Measurements from ENCODE around the gene TBC1D12.
"Not testable (repeated sequence)": the region's sequence is repeated elsewhere in the genome, so short reads cannot be mapped to it uniquely, and the experiment has no call there.

Gene TBC1D12

DNA sequence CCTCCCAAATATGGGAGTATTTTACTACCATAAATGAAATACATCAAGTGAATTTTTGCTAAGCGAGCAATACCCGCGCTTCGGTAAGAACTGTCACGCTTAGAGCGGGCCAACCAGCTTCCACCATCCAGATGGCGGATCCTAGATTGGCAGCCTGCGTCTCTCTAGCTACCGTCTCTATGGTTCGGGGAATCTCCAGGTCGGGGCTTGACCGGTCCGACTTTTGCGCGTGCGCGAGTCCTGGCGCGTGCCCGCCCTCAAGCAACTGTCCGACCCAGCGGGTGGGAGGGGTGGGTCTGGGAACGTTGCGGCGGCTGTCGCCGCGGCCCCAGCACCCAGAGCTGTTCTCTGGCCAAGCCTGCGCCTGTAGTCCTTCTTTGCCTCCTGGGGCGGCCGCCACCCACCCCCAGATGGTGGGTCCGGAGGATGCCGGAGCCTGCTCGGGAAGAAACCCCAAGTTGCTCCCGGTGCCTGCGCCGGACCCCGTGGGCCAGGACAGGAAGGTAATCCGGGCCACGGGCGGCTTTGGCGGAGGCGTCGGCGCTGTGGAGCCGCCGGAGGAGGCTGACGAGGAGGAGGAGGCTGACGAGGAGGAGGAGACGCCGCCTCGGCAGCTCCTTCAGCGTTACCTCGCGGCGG is at the start of gene TBC1D12:
TBC1D12 (plus strand) TSS at position 338 of the 639 bp plus-strand sequence; CDS start at position 411, 73 bp downstream.
- DNase-seq (ENCODE audit: low read depth in 2 of 2), result peak in 1 of 2 donors; percentile 21

DNA sequence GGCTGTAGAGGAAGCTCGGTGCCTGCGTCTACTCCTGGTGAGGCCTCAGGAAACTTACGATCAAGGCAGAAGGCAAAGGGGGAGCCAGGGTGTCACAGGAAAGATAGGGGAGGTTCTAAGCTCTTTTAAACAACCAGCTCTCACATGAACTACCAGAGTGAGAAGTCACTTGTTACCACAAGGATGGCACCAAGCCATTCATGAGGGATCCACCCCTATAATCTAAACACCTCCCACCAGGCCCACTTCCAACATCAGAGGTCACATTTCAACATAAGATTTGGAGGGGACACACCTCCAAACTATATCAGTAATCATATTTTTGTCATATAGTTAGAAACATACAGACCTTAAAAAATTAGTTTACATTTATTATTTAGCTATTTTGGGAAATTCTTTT is 49.0 kb upstream of the TBC1D12 start:
- DNase-seq (ENCODE audit: low read depth in 2 of 2), result no peak

DNA sequence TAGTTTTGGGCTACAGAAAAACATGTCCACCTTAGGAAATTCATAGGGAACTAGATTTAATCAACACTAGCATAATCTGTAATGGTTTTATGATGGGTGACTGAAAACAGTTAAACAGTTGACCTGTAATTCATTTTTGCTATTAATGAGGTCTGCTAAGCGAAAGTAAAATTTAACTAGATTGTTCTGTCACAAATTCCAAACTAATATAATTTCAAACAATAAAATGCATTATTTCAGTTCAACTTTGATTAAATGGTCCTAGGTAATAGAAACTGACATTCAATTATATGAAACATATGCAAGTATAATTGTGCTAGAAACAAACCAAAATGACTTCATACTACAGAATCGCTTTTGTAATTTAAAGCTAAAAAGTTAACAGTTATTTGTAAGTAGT is 46.5 kb upstream of the TBC1D12 start:
- DNase-seq (ENCODE audit: low read depth in 2 of 2), result no peak

DNA sequence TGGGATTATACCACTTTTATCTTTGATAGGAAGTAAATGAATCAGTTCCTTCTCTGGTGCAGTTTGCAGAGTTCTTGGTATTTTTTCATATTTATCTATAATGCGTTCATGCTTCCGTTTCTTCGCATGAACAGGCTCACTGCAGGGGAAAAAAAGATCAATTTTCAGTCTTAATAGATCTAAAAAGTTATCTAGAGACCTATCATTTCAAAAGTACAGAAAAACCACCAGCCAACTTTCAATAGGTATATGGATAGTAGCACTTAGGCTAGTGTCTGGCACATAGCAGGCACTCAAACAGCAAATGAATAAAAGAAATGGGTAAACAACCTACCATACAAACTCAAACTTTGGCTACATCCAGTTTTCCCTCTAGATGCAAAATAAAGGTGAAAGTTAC is 45.1 kb upstream of the TBC1D12 start:
- no peak for DNase-seq (ENCODE audit: low read depth in 2 of 2)

DNA sequence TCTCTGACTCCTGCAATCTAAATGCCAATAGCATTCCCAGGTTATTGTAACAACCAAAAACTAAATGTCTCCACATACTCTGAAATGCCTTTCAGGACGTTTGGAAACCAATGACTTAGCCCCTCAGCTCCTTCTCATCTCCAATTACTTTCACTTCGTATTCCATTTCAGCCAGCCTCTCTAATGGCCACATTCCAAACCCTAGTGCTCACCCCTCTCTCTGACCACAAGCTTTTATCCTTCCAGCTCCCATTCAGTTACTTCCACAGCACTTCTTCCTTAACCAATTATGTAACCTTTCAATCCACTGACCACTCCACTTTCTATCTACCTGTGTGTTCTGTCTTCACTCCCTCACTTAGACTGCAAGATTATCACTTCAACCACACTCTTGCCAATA is 43.9 kb upstream of the TBC1D12 start:
- no peak for DNase-seq (ENCODE audit: low read depth in 2 of 2)

DNA sequence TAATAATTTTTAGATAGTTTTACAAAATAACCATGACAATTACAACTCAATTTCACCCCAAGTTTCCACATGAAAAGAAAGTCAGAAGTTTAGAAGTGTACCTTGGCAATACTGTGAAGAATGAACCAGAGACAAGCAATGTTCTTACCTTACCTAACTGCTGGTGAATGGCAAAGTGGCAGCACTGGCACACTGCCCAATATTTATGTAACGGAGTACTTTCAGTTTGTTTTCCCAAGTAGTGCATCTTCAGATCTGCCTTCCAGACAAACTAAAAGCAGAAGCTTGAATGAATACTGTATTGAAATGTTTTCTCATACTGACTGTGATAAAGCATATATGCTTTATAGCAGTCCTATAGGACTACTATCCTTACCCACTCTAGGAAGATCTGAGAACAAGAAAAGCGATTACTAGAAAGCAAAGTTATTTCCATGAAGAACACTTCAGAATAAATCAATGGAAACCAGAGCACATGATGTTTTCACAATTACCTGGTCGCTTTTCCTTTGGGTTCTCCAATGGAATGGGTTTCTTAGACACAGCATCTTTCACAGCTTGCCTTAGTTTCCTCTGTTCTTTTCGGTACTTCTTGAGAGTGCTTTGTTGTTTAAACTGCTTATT is 41.1 kb upstream of the TBC1D12 start:
- DNase-seq (ENCODE audit: low read depth in 2 of 2), result no peak

DNA sequence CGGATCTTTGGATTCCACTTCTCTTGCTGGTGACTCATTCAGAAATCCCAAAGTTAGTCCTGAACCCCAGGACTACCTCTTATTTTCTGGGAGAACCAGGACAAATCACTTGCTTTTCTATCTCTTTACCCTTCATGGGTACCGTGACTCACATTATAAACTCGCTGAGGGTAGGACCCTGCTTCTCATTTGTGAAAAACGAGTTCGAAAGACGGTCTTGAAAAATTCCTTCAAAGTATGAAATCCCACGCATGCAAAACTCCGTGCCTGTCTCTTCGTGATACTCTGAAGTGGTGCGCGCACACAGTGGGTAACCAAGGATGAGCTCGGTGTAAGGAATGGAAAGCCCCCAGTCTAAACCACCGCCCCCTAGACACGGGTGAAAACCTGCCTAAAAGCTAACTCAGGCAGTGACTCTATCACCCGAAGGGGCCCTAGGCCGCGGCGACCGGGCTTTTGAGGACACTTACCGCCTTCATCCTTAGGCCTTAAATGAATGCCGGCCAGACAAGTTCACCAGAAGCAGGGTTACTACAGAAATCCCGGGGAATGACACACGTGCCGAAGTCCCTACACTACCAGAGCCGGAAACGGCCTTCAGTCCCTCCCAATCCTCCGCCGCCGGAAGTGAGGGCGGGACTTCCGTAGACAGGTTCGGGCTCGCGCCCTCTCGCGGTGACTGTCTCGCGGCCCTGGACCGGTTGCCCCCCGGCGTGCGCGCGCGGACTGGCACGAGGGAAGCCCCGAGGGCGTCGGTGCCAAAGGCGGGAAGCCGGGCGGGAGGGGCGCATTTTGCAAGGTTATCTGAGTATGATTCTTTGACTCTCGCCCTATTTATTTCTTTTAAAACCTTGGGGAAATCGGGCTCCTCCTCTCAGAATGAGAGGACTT is 39.7 kb upstream of the TBC1D12 start, which contains the start of gene NOC3L:
NOC3L (minus strand) TSS at position 580 of the 891 bp plus-strand sequence; CDS start at position 479, 101 bp downstream.
- peak; percentile 92 to 95 for DNase-seq (ENCODE audit: low read depth in 2 of 2)

DNA sequence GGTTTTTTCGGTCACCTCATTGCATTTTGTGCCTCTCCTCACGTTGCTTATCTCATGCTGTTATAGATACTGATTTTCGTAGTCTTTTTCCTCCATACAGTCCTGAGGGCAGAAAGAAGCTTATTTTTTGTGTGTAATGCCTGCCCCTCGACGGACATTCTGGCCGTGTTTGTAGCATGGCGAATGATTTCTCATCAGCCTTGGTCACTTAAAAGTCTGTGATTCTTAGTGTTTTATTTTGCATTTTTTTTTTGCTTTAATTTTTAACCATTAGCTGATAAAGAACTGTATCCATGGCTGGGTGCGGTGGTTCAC is 39.1 kb upstream of the TBC1D12 start:
- DNase-seq (ENCODE audit: low read depth in 2 of 2), result no peak

DNA sequence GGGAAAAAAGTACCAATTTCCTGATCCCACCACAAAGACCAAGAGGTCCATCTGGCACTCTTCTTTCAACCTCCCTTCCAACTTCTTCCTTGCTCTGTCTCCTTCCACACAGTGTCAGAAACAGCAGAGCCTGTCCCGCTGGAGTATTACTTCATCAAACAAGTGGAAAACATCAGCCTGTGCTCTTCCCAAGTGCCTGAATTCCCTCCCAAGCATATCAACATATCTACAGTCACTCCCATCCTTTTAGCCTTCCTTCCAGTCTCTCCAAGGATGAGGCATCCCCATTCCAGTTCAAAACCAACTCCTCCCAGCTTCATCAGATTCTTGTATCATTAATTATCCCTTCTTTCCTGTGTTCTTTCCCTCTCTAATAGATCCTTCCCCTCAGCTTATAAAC is 37.9 kb upstream of the TBC1D12 start:
- DNase-seq (ENCODE audit: low read depth in 2 of 2), result no peak

DNA sequence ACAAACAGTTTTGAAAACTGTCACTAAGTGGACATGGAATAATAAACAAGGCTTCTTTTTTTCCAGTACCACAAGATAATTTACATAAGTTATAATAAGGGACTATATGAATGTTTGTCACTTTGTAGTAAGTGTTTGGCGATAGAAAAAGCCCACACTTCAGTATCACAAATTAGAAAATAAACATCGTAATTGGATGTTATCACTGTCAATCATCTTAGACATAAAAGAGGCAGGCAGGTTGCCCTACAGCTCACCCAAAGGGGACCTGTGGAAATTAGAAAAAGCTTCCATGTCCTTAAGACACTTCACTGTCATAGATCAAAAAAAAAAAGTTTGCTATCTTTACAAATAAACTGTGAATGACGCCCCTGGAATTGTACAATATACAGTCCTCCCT is 36.0 kb upstream of the TBC1D12 start:
- DNase-seq (ENCODE audit: low read depth in 2 of 2), result no peak

DNA sequence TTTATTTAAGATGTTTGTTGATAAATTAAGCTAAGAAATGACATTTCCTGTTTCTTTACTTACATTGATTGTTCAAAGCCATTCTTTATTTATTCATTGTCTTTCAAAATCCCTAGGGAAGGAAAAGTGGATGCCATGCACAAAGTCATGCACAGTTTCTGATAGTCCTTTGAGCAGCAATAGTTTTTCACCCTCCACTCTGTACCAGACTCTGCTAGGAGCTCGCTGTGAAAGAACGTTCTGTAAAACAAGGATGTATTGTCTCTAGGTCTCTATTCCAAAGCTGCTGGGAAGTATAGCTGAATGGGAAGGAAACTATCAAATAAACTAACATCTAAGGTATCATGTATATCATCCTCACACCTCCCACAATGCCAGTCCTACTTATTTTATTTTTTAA is 31.8 kb upstream of the TBC1D12 start:
- DNase-seq (ENCODE audit: low read depth in 2 of 2), result no peak

DNA sequence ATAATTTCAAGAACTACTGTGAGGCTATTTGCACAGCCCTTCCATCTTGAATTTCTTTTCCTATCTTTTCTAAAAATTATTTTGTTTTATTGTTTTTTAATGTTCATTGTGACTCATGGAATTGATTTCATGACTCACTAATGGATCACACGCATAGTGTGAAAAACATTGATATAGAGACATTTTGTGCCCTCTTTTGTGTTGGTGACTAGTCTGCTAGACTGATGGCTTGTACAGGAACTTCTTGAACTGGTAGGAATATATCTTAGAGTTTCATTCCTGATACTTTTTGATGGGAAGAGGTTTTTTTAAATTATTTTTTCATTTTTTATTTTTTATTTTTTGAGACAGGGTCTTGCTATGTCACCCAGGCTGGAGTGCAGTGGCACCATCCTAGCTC is 27.0 kb upstream of the TBC1D12 start:
- DNase-seq (ENCODE audit: low read depth in 2 of 2), result no peak

DNA sequence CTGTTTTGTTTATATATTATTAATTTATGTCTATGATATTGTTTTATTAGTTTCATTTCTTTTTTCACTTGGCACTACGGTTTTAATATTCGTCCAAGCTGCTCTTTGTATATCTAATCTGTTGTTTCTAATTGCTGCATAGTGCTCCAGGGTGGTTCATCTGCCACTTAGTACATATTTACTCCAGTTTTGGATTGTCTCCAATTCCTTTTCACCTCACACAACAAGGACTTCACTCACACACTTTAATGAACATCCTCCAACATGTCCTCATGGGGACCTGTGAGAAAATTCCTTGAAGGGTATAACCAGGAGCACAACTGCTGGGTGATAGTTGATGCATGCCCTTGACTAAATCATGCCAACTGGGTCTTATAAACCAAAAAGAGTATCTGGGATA is 25.5 kb upstream of the TBC1D12 start:
- DNase-seq (ENCODE audit: low read depth in 2 of 2), result no peak

DNA sequence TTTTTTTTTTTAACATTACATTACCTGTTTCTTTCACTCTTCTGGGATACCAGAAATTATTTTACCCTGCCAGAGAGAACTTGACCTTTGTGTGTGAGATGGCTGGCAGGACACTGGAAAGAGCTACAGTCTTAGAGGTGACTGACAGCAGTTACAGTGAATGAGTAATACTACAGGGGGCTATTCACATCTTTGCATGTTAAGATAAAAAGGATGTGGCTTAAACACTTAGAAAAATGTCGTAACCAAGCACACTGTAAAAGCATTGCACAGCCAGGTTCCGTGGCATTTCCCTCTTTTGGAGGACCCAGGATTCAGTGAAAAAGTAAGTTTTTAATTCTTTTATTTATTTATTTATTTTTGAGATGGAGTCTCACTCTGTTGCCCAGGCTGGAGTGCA is 18.8 kb upstream of the TBC1D12 start:
- DNase-seq (ENCODE audit: low read depth in 2 of 2), result no peak

DNA sequence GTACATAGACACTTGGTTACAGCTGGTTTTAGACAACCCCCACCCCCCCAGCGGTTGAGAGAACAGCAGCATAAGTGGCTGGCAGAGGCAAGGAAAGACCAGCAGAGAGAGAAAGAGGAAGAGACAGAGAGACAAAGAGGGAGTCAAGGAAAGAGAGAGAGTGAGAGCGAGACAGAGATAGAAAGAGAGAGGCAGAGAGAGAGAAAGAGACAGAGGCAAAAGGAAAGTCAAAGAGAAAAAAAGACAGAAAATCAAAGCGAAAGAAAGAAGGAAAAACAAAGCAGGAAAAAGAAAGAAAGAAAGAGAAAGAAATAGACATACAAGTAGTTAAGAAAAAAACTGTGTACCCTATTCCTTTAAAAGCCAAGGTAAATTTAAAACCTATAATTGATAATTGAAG is 16.6 kb upstream of the TBC1D12 start:
- not testable (repeated sequence) for DNase-seq (ENCODE audit: low read depth in 2 of 2)

DNA sequence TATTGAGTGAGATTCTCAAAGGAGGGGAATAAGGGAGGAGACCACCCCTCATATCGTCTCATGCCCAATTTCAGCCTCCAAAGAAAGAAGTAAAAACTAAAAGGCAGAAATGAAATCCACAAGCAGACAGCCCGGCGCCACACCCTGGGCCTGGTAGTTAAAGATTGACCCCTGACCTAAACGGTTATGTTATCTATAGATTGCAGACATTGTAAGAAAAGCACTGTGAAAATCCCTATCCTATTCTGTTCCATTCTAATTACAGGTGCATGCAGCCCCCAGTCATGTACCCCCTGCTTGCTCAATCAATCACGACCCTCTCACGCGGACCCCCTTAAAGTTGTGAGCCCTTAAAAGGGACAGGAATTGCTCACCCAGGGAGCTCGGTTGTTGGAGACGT is 10.2 kb upstream of the TBC1D12 start:
- DNase-seq (ENCODE audit: low read depth in 2 of 2), result not testable (repeated sequence)

DNA sequence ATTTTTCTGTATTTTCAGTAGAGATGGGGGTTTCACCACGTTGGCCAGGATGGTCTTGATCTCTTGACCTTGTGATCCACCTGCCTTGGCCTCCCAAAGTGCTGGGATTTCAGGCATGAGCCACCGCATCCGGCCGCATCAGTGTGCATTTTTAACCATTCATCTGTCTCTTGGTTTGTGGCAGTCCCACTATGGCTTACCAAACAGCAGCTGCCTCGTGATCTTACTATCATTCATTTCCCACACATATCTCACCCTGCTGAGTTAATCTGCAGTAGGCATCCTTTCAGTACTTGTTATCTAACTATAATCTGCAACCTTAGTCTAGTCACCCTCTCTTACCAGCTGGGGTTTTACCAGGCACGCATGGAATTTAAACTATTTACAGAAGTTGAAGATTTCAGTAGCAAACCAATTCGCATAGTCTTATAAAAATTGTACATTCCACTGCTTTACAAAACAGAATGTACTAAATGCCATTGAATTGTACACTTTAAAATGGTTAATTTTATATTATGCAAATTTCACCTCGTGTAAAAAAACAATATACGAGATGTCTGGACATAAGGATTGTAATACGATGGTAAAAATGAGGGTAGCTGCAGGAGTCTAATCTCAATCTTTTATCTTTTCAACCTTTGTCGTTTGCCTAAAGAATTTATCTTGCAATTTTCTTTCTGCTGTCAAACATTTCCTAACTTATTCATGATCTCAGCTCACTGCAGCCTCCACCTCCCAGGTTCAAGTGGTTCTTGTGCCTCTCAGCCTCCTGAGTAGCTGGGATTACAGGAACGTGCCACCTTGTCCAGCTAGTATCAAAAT is 4.6 kb upstream of the TBC1D12 start:
- no peak for DNase-seq (ENCODE audit: low read depth in 2 of 2)

DNA sequence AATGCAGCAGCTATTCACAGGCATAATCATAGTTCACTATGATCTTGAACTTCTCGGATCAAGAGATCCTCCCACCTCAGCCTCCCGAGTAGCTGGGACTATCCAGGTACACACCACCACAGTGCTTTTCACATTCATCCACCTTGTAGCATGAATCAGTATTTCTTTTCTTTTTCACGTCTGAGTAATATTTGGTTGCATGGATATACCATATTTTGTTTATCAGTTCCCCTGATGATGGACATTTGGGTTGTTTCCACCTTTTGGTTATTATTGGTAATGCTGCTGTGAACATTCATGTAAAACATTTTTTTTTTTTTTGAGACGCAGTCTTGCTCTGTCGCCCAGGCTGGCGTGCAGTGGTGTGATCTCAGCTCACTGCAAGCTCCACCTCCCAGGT is 3.6 kb upstream of the TBC1D12 start:
- no peak for DNase-seq (ENCODE audit: low read depth in 2 of 2)

DNA sequence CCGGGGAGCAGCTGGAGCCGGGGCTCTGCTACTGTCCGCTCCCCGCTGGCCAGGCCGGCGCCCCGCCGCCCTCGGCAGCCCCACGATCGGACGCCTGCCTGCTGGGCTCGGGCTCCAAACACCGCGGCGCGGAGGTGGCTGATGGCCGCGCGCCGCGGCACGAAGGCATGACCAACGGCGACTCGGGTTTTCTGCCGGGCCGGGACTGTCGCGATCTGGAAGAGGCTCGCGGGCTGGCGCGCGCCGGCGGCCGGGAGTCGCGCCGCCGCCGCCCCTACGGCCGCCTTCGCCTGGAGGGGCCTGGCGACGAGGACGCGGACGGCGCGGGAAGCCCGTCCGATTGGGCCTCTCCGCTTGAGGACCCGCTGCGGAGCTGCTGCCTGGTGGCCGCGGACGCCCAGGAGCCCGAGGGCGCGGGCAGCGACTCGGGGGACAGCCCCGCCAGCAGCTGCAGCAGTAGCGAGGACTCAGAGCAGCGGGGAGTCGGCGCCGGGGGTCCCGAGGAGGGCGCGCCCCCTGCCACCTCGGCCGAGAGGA is 570 bp downstream of the TBC1D12 start:
- no peak for DNase-seq (ENCODE audit: low read depth in 2 of 2)

DNA sequence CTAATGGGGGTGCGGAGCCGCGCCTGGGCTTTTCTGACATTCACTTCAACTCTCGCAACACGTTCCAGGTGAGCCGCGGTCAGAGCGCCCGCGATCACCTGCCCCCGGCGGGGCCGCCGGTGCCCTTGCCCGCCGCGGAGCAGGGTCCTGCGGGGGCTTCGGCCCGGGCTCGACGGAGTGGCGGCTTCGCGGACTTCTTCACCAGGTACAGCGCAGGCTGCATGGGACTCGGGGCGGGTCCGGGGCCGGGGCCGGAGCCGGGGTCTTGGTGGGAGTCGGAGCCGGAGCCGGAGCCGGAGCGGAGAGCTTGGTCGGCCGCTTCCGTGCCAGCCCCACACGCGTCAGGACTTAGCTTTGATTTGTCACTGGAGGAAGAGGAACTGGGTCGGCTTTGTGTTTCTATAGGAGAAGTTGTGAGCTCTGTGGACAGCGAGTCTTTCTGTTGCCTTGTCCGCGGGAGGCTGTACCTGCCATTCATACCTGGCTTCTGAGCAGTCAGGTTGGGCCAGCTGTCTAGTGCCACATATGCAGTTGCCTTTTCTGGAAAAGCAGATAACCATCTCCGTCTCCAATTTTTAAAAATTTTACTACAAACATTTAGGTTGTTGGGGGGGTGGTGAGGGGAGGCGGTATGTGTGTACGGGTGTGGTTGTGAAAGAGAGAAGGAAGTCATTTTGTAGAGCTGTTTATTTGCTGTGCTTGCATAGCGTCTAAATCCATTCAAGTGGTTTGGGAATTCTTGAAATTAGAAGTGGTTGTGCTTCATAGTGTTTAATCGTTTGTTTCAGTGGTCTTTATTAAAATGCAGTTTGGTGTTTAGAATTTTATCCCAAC is 1.3 kb downstream of the TBC1D12 start:
- DNase-seq (ENCODE audit: low read depth in 2 of 2), result peak in 1 of 2 donors; percentile 4

DNA sequence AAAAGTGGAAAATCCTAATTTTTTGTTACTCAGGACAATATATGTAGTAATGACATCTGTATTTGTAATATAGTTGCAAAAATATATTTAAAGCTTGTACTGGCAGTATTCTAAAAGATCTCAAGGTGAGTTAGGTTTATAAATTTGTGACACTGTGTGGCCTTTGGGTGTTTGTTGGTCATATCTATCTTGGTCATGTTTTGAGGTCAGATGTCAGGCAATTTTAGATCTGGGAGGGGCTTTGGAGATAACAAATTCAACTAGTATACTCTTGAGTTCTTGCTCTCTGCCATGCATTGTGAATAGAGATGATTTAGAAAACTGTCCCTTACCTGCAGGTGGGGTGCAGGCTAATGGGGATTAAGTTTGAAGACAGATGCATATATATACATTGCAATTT is 3.1 kb downstream of the TBC1D12 start:
- no peak for DNase-seq (ENCODE audit: low read depth in 2 of 2)
